GM18870 (cell line): Measurements from ENCODE around the gene MOGAT1.
"Not testable (repeated sequence)": the region's sequence is repeated elsewhere in the genome, so short reads cannot be mapped to it uniquely, and the experiment has no call there.

ENCODE experiments used
- ATAC-seq: cut with Tn5 transposase; IDR thresholded peaks from one replicate; pipeline ENCODE4 v1.9.1; 2021; ENCODE audit warnings: moderate library complexity; ENCODE audit not compliant: unreplicated experiment

MOGAT1 gene

DNA sequence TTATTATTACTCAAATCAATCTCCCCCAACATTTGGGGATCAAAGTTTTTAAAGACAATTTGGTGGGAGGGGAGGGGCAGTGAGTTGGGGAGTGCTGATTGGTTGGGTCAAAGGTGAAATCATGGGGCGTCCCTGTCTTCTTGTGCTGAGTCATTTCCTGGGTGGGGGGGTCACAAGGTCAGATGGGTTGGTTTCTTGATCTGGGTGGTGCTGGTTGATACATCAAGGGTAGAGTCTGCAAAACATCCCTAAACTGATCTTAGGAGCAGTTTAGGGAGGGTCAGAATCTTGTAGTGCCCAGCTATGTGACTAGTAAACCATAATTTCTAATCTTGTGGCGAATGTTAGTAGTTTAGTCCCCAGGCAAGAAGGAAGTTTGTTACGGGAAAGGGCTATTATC is 67.4 kb downstream of the MOGAT1 start:
- ATAC-seq: no peak

GRCh38 chr2:222739939-222740338 is 68.5 kb downstream of the MOGAT1 start:
- no peak for ATAC-seq

GRCh38 chr2:222743251-222743812 is 71.9 kb downstream of the MOGAT1 start:
- no peak for ATAC-seq

- ATAC-seq: no peak
Observed at GRCh38 chr2:222745836-222746559, 74.5 kb downstream of the MOGAT1 start.

GRCh38 chr2:222747526-222748160 is 76.2 kb downstream of the MOGAT1 start:
- ATAC-seq: peak; percentile 63

DNA sequence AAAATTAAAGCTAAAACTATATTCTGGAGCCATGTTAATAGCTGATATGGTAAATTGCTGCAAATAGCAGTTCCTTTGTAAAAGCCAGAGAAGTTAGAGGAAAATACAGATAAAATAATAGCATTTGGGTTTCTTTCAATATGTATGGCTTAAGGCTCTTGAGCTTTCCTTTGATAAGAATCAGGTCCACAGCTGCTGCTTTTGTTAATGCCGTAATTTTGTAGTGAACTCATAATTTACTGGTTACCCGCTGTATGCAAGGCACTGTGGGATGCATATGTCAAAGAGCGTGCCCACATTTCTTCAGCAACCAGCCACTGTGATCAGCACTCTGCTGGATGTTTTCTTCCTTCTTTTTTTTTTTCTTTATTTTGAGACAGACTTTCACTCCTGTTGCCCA is 79.1 kb downstream of the MOGAT1 start:
- no peak for ATAC-seq

DNA sequence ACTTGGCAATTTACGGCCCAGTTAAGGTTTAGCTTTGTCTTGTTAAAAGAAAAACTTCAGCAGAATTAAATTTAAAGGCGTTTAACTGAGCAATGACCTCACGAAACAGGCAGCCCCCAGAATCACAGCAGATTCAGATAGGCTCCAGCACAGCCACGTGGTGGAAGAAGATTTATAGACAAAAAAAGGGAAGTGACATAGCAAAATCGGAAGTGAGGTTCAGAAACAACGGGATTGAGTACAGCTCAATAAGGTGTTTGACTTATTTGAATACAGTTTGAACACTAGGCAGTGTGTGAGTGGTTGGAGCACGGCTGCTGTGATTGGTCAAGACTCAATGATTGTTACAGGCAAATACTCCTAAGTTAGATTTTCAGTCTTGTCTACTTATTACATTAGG is 79.8 kb downstream of the MOGAT1 start:
- ATAC-seq: no peak

DNA sequence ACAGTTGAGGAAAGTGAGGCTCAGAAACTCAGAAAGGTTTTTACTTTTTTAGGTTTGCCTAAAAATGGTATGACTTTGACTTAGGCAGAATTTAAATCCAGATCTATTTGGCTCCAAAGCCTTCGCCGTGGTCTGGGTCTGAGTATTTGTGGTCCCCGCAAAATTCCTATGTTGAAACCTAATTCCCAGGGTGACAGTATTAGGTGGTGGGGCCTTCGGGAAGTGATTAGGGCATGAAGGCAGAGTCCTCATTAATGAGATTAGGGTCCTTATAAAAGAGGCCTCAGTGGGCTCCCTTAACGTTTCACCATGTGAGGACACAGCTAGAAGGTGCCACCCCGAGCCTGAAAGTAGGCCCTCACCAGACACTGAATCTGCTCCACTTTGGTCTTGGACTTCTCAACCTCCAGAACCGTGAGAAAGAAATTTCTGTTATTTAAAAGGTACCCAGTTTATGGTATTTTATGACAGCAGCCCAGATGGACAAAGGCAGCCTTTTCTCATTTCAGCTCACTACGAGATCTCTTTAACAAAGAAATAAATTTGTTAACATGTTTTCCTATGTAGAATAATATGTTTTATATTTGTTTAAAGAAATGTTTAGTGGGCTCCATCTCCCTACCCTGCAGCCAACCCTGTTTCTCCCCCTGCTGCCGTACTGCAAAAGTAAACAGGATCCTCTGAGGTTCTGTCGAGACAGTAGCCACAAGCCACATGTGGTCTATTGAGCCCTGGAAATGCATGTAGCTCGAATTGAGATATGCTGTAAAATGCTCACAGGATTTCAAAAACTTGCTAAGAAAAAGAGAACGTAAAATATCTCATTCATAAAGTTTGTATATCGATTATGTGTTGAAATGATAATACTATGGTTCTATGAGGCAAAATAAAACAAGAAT is 80.6 kb downstream of the MOGAT1 start:
- ATAC-seq: no peak

GRCh38 chr2:222752746-222753145 is 81.3 kb downstream of the MOGAT1 start:
- ATAC-seq: no peak

DNA sequence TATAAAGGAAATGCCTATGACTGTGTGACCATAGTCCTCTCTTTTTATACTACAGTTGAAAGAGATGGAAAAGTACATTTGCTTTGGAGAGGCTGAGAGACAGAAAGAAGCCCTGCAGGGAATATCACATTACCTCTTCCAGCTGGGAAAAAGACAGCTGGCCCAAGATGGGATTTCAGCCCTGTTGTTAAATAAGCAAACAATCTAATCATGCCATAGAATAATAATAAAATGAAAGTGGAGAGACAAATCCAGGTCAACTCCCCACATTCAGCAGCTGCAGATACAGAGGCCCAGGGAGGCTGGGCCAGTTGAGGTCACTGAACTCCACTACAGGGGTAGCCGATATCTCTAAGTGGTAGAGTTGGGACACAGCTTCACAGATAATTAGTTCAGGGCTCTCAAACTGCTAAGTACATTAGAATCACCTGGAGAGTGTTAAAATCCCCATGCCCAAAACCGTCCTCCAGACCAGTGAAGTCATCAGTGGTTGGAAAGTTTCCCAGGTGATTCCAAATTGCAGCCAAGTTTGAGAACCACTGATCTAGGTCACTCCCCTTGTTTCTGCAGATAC is 81.9 kb downstream of the MOGAT1 start:
- no peak for ATAC-seq

- ATAC-seq: no peak
Observed at GRCh38 chr2:222754324-222754930, 83.0 kb downstream of the MOGAT1 start.

DNA sequence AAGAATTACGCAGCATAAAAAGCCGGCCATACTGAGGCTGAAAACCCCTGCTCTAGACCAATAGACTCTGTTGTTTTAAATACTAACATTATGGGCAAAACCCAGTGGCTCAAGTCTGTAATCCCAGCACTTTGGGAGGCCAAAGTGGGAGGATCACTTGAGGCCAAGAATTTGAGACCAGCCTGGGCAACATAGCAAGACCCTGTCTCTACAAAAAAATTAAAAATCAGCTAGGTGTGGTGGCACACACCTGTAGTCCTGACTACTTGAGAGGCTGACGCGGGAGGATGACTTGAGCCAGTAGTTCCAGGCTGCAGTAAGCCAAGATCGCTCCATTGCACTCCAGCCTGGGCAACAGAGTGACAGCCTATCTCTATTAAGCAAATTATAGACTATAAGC is 84.1 kb downstream of the MOGAT1 start:
- ATAC-seq: not testable (repeated sequence)

- ATAC-seq: no peak
Observed at GRCh38 chr2:222756362-222756831, 84.9 kb downstream of the MOGAT1 start.

GRCh38 chr2:222756951-222757650 is 85.6 kb downstream of the MOGAT1 start:
- ATAC-seq: no peak
